Fibroblast of lung (primary cell): ENCODE measurements around the gene NAT16.

Experiments used
- EZH2 ChIP-seq: IDR thresholded peaks from 2 replicates; pipeline ENCODE4 v1.5.1; 2012; ENCODE audit warnings: low read length, control low read depth, mild to moderate bottlenecking; ENCODE audit errors: missing control alignments
- TF ChIP-seq, protein P1 (sequence below), 2 donors: IDR thresholded peaks in 1 of 2; conservative IDR thresholded peaks in 1 of 2; 1 replicate in 1 of 2; 2 replicates in 1 of 2; pipeline ENCODE4 v1.5.1; 2011 to 2012; ENCODE audit warnings: low read length in 2 of 2, control low read depth in 1 of 2, inconsistent platforms in 1 of 2, low read depth in 1 of 2, mild to moderate bottlenecking in 1 of 2

- TF ChIP-seq, protein P1, sequence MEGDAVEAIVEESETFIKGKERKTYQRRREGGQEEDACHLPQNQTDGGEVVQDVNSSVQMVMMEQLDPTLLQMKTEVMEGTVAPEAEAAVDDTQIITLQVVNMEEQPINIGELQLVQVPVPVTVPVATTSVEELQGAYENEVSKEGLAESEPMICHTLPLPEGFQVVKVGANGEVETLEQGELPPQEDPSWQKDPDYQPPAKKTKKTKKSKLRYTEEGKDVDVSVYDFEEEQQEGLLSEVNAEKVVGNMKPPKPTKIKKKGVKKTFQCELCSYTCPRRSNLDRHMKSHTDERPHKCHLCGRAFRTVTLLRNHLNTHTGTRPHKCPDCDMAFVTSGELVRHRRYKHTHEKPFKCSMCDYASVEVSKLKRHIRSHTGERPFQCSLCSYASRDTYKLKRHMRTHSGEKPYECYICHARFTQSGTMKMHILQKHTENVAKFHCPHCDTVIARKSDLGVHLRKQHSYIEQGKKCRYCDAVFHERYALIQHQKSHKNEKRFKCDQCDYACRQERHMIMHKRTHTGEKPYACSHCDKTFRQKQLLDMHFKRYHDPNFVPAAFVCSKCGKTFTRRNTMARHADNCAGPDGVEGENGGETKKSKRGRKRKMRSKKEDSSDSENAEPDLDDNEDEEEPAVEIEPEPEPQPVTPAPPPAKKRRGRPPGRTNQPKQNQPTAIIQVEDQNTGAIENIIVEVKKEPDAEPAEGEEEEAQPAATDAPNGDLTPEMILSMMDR (conservative IDR thresholded peaks at IDR 0.05 in 1 of 2, IDR thresholded peaks at IDR 0.05 in 1 of 2; ENCODE audit: low read depth in 1 of 2, low read length in 2 of 2), result no peak
- TF ChIP-seq EZH2, result no peak
Observed at GRCh38 chr7:101169110-101169837, 10.8 kb downstream of the NAT16 start.
